MCF 10A (cell line): Measurements from ENCODE around the gene RNF175. TPM values are rescaled to one million over a fixed set of nuclear protein-coding genes. Genes with fewer than 3 reads are reported as not detected.

Experiments used
- BruUV-seq: library from RNA; stranded (reverse); fragments of 400-500 nt; replicated peaks from 2 replicates; lab custom pipeline; 2021; lab: Mats Ljungman, UMichigan
- CTCF ChIA-PET: fragments of 300-600 bp; sonication (Branson Sonifier 250); formaldehyde crosslinking; extraction: SDS; loops from one replicate; lab custom pipeline; 2021; ENCODE audit warnings: antibody characterized with exemption, inconsistent platforms; lab: Yijun Ruan, JAX
- POLR2A ChIA-PET: fragments of 300-600, 350-650 bp; sonication (Branson Sonifier 250); formaldehyde crosslinking; extraction: SDS; loops from one replicate; lab custom pipeline; 2020; ENCODE audit warnings: antibody characterized with exemption, inconsistent platforms; lab: Yijun Ruan, JAX
- DNase-seq: peaks from one replicate; pipeline ENCODE4 v3.0.0-alpha.2; 2018; ENCODE audit not compliant: unreplicated experiment
- H3K27ac Mint-ChIP-seq: one replicate; pipeline ENCODE4 v1.8.0; 2022; ENCODE audit warnings: mild to moderate bottlenecking, low read depth, mixed read lengths; ENCODE audit not compliant: unreplicated experiment
- H3K27me3 Mint-ChIP-seq: one replicate; pipeline ENCODE4 v1.8.0; 2022; ENCODE audit warnings: mixed read lengths; ENCODE audit not compliant: insufficient read depth, unreplicated experiment
- H3K36me3 Mint-ChIP-seq: one replicate; pipeline ENCODE4 v1.8.0; 2022; ENCODE audit warnings: mild to moderate bottlenecking, moderate library complexity, mixed read lengths; ENCODE audit not compliant: insufficient read depth, unreplicated experiment
- H3K4me1 Mint-ChIP-seq: one replicate; pipeline ENCODE4 v1.8.0; 2022; ENCODE audit warnings: mixed read lengths; ENCODE audit not compliant: insufficient read depth, unreplicated experiment
- H3K4me3 Mint-ChIP-seq: one replicate; pipeline ENCODE4 v1.8.0; 2022; ENCODE audit warnings: mild to moderate bottlenecking, moderate library complexity, mixed read lengths; ENCODE audit not compliant: unreplicated experiment
- H3K9me3 Mint-ChIP-seq: one replicate; pipeline ENCODE4 v1.8.0; 2022; ENCODE audit warnings: mixed read lengths; ENCODE audit not compliant: unreplicated experiment
- CTCF ChIP-seq: fragments of 200-600 bp; IDR thresholded peaks from one replicate; pipeline ENCODE4 v1.8.0; 2022; ENCODE audit warnings: antibody characterized with exemption, mild to moderate bottlenecking; ENCODE audit not compliant: unreplicated experiment
- intact Hi-C: fragments of 100-400 bp; cut with micrococcal nuclease; formaldehyde crosslinking; loops from 2 replicates; pipeline ENCODE4 v1.14.1; 2022
- total RNA-seq: library from RNA; stranded (reverse); gene quantifications from 2 replicates; pipeline ENCODE4 v1.2.3, GENCODE V29; 2022

RNF175 gene
- total RNA-seq, 1 experiment from 2014 or later: 0.42 TPM

GRCh38 chr4:153784166-153784699 is 24.4 kb upstream of the RNF175 start:
- intact Hi-C loops: no loop called here
- no peak for TF ChIP-seq CTCF
- Mint-ChIP-seq H3K9me3 (no peaks in the 10 kb centered on the region), H3K4me1 (peaks cover 13% of the 10 kb centered on the region), H3K4me3 (no peak overlapping the region), H3K27ac (no peak overlapping the region), H3K36me3 (no peaks in the 10 kb centered on the region), H3K27me3 (no peaks in the 10 kb centered on the region)
- POLR2A ChIA-PET: no interaction called here
- BruUV-seq: no TSS peak
- DNase-seq: no peak
- CTCF ChIA-PET: interaction anchor here (0.8 to 3.9 kb wide), 3 partner anchors 23 to 722 kb away, joined by 3 to 39 read pairs (median 4); no protein-coding TSS in a partner anchor

- DNase-seq: peak; percentile 39
- no peaks in the 10 kb centered on the region for H3K36me3 Mint-ChIP-seq
- no peaks in the 10 kb centered on the region for H3K9me3 Mint-ChIP-seq
- peak overlapping the region; percentile 40 for H3K27ac Mint-ChIP-seq
- CTCF ChIA-PET: interaction anchor here (0.6 to 1.7 kb wide), 3 partner anchors 9 to 395 kb away, joined by 4 to 5 read pairs (median 4); no protein-coding TSS in a partner anchor
- peaks cover 13% of the 10 kb centered on the region for H3K4me1 Mint-ChIP-seq
- TF ChIP-seq CTCF: no peak
- H3K4me3 Mint-ChIP-seq: no peak overlapping the region
- no peaks in the 10 kb centered on the region for H3K27me3 Mint-ChIP-seq
- intact Hi-C loops: no loop called here
- BruUV-seq: no TSS peak
- POLR2A ChIA-PET: no interaction called here
Measured at GRCh38 chr4:153782581-153782980, 22.8 kb upstream of the RNF175 start.

- Mint-ChIP-seq H3K27ac (peak overlapping the region; percentile 40), H3K4me1 (peaks cover 13% of the 10 kb centered on the region), H3K9me3 (no peaks in the 10 kb centered on the region), H3K36me3 (no peaks in the 10 kb centered on the region), H3K4me3 (no peak overlapping the region), H3K27me3 (no peaks in the 10 kb centered on the region)
- intact Hi-C loops: no loop called here
- BruUV-seq: no TSS peak
- ChIA-PET CTCF (interaction anchor here (0.7 to 1.5 kb wide), 3 partner anchors 32 to 268 kb away, joined by 3 to 5 read pairs (median 4); no protein-coding TSS in a partner anchor), POLR2A (interaction anchor here (0.6 kb wide), 1 partner anchor 62 kb away, joined by 4 read pairs; no protein-coding TSS in a partner anchor)
- no peak for TF ChIP-seq CTCF
- DNase-seq: peak; percentile 76
Measured at GRCh38 chr4:153781717-153782416, 22.0 kb upstream of the RNF175 start.

- no peaks in the 10 kb centered on the region for H3K27me3 Mint-ChIP-seq
- H3K9me3 Mint-ChIP-seq: no peaks in the 10 kb centered on the region
- ChIA-PET CTCF (interaction anchor here (0.6 to 1.5 kb wide), 4 partner anchors 31 to 769 kb away, joined by 3 to 5 read pairs (median 4); partner anchors contain the start of gene PLRG1), POLR2A (interaction anchor here (0.6 kb wide), 1 partner anchor 61 kb away, joined by 4 read pairs; no protein-coding TSS in a partner anchor)
- no peak overlapping the region for H3K27ac Mint-ChIP-seq
- intact Hi-C loops: no loop called here
- no peak overlapping the region for H3K4me3 Mint-ChIP-seq
- TF ChIP-seq CTCF: no peak
- peaks cover 13% of the 10 kb centered on the region for H3K4me1 Mint-ChIP-seq
- no peaks in the 10 kb centered on the region for H3K36me3 Mint-ChIP-seq
- DNase-seq: no peak
- BruUV-seq: no TSS peak
Measured at GRCh38 chr4:153781280-153781679, 21.5 kb upstream of the RNF175 start.
